NT2/D1 (cell line): ENCODE measurements around the gene ACSM2B.

ENCODE experiments used
- SUZ12 ChIP-seq: IDR thresholded peaks from 2 replicates; pipeline ENCODE4 v1.6.1; 2011; ENCODE audit not compliant: insufficient read length, insufficient read depth; ENCODE audit errors: extremely low read depth
- ZNF274 ChIP-seq: IDR thresholded peaks from 2 replicates; pipeline ENCODE4 v1.6.1; 2011; ENCODE audit warnings: mild to moderate bottlenecking, low read depth, low read length

- no peak for TF ChIP-seq SUZ12
- no peak for TF ChIP-seq ZNF274
These were observed 37.5 kb downstream of the ACSM2B start for GRCh38 chr16:20538687-20539086.
